Bone marrow (tissue), 2 donors: ENCODE data around the gene CBFA2T3.

ENCODE experiments used
- DNase-seq, 2 donors: peaks; one replicate each; lab custom pipeline; 2025; lab: John Stamatoyannopoulos, UW

The CBFA2T3 gene

GRCh38 chr16:88888461-88889387, 88.3 kb downstream of the CBFA2T3 start:
- no peak for DNase-seq

GRCh38 chr16:88888057-88888456, 89.0 kb downstream of the CBFA2T3 start:
- no peak for DNase-seq

- no peak for DNase-seq
Measured at GRCh38 chr16:88886845-88887521, 90.0 kb downstream of the CBFA2T3 start.

GRCh38 chr16:88886420-88886844, 90.6 kb downstream of the CBFA2T3 start:
- no peak for DNase-seq

GRCh38 chr16:88885693-88886280, 91.2 kb downstream of the CBFA2T3 start:
- DNase-seq = no peak

- no peak for DNase-seq
Measured at GRCh38 chr16:88884569-88885271, 92.3 kb downstream of the CBFA2T3 start.

- DNase-seq = no peak
Measured at GRCh38 chr16:88883946-88884345, 93.1 kb downstream of the CBFA2T3 start.

GRCh38 chr16:88883117-88883895, 93.7 kb downstream of the CBFA2T3 start:
- no peak for DNase-seq

GRCh38 chr16:88882358-88883030, 94.5 kb downstream of the CBFA2T3 start:
- no peak for DNase-seq

GRCh38 chr16:88881675-88882357, 95.2 kb downstream of the CBFA2T3 start:
- no peak for DNase-seq

GRCh38 chr16:88881007-88881615, 95.9 kb downstream of the CBFA2T3 start:
- DNase-seq = no peak

- no peak for DNase-seq
Measured at GRCh38 chr16:88880226-88881006, 96.6 kb downstream of the CBFA2T3 start.

GRCh38 chr16:88879788-88880055, 97.3 kb downstream of the CBFA2T3 start:
- DNase-seq = no peak

GRCh38 chr16:88878967-88879787, 97.8 kb downstream of the CBFA2T3 start:
- no peak for DNase-seq

- DNase-seq = no peak
Measured at GRCh38 chr16:88878356-88878755, 98.7 kb downstream of the CBFA2T3 start.

GRCh38 chr16:88877564-88878289, 99.3 kb downstream of the CBFA2T3 start:
- DNase-seq = no peak

GRCh38 chr16:88876942-88877526, 100.0 kb downstream of the CBFA2T3 start:
- DNase-seq = no peak
